Adipocyte (in vitro differentiated cells): ENCODE data around the gene GAB2.

Source experiments
- DNase-seq: peaks from one replicate; pipeline ENCODE4 v3.0.0-alpha.2; 2015; ENCODE audit warnings: low read depth
- H3K27me3 ChIP-seq: replicated peaks from 2 replicates; pipeline ENCODE4 v1.7.0; 2013; ENCODE audit warnings: mild to moderate bottlenecking, low read length, moderate library complexity; ENCODE audit not compliant: control insufficient read depth, insufficient read depth
- H3K36me3 ChIP-seq: 2 replicates; pipeline ENCODE4 v1.7.0; 2013; ENCODE audit warnings: low read length, mild to moderate bottlenecking, moderate library complexity; ENCODE audit not compliant: control insufficient read depth, insufficient read depth, severe bottlenecking
- H3K4me1 ChIP-seq: 2 replicates; pipeline ENCODE4 v1.7.0; 2013; ENCODE audit warnings: mild to moderate bottlenecking, low read length, moderate library complexity; ENCODE audit not compliant: control insufficient read depth, insufficient read depth
- H3K4me3 ChIP-seq: 2 replicates; pipeline ENCODE4 v1.7.0; 2013; ENCODE audit warnings: mild to moderate bottlenecking, low read length, moderate library complexity
- H3K9ac ChIP-seq: 2 replicates; pipeline ENCODE4 v1.7.0; 2013; ENCODE audit warnings: mild to moderate bottlenecking, low read length, moderate library complexity
- H3K9me3 ChIP-seq: 2 replicates; pipeline ENCODE4 v1.7.0; 2013; ENCODE audit warnings: mild to moderate bottlenecking, low read length, moderate library complexity; ENCODE audit not compliant: control insufficient read depth

Gene GAB2

GRCh38 chr11:78195917-78196560 lies 221.6 kb downstream of the GAB2 start:
- H3K9ac ChIP-seq, result no peak overlapping the region
- peaks cover 44% of the 10 kb centered on the region for H3K36me3 ChIP-seq
- DNase-seq, result no peak
- no peak overlapping the region for H3K4me3 ChIP-seq
- H3K27me3 ChIP-seq, result no peaks in the 10 kb centered on the region
- peaks cover 24% of the 10 kb centered on the region for H3K4me1 ChIP-seq
- no peaks in the 10 kb centered on the region for H3K9me3 ChIP-seq

- Histone ChIP-seq H3K27me3 (no peaks in the 10 kb centered on the region), H3K9ac (no peak overlapping the region), H3K36me3 (peaks cover 28% of the 10 kb centered on the region), H3K9me3 (no peaks in the 10 kb centered on the region), H3K4me1 (peaks cover 38% of the 10 kb centered on the region), H3K4me3 (no peak overlapping the region)
- no peak for DNase-seq
These were observed 223.1 kb downstream of the GAB2 start for GRCh38 chr11:78194490-78194889.

- DNase-seq, result no peak
- peaks cover 42% of the 10 kb centered on the region for H3K4me1 ChIP-seq
- H3K9me3 ChIP-seq, result no peaks in the 10 kb centered on the region
- H3K36me3 ChIP-seq, result peaks cover 21% of the 10 kb centered on the region
- no peak overlapping the region for H3K4me3 ChIP-seq
- H3K27me3 ChIP-seq, result no peaks in the 10 kb centered on the region
- H3K9ac ChIP-seq, result no peak overlapping the region
These were observed 223.8 kb downstream of the GAB2 start for GRCh38 chr11:78193806-78194205.

- DNase-seq, result peak; percentile 59
- Histone ChIP-seq H3K9ac (peak overlapping the region; percentile 28), H3K4me3 (no peak overlapping the region), H3K4me1 (peaks cover 42% of the 10 kb centered on the region), H3K36me3 (peaks cover 13% of the 10 kb centered on the region), H3K27me3 (no peaks in the 10 kb centered on the region), H3K9me3 (no peaks in the 10 kb centered on the region)
These were observed 224.7 kb downstream of the GAB2 start for GRCh38 chr11:78192911-78193351.

GRCh38 chr11:78192223-78192719 lies 225.3 kb downstream of the GAB2 start:
- Histone ChIP-seq H3K4me3 (peak overlapping the region; percentile 20), H3K9me3 (no peaks in the 10 kb centered on the region), H3K27me3 (no peaks in the 10 kb centered on the region), H3K4me1 (peaks cover 46% of the 10 kb centered on the region), H3K9ac (peak overlapping the region; percentile 18), H3K36me3 (peaks cover 6% of the 10 kb centered on the region)
- no peak for DNase-seq

GRCh38 chr11:78190871-78191538 lies 226.6 kb downstream of the GAB2 start:
- no peaks in the 10 kb centered on the region for H3K9me3 ChIP-seq
- DNase-seq, result no peak
- no peak overlapping the region for H3K9ac ChIP-seq
- H3K27me3 ChIP-seq, result no peaks in the 10 kb centered on the region
- H3K4me1 ChIP-seq, result peaks cover 58% of the 10 kb centered on the region
- H3K36me3 ChIP-seq, result peaks cover 5% of the 10 kb centered on the region
- peak overlapping the region; percentile 95 for H3K4me3 ChIP-seq

- Histone ChIP-seq H3K4me3 (peak overlapping the region; percentile 95), H3K9me3 (no peaks in the 10 kb centered on the region), H3K27me3 (no peaks in the 10 kb centered on the region), H3K9ac (peak overlapping the region; percentile 89), H3K4me1 (peaks cover 64% of the 10 kb centered on the region), H3K36me3 (peaks cover 5% of the 10 kb centered on the region)
- no peak for DNase-seq
These were observed 227.2 kb downstream of the GAB2 start for GRCh38 chr11:78190374-78190773.

- no peak for DNase-seq
- Histone ChIP-seq H3K9me3 (no peaks in the 10 kb centered on the region), H3K9ac (peak overlapping the region; percentile 89), H3K4me1 (peaks cover 69% of the 10 kb centered on the region), H3K36me3 (peaks cover 5% of the 10 kb centered on the region), H3K4me3 (peak overlapping the region; percentile 95), H3K27me3 (no peaks in the 10 kb centered on the region)
These were observed 227.8 kb downstream of the GAB2 start for GRCh38 chr11:78189851-78190250.

GRCh38 chr11:78189174-78189724 lies 228.4 kb downstream of the GAB2 start:
- DNase-seq, result no peak
- no peaks in the 10 kb centered on the region for H3K27me3 ChIP-seq

GRCh38 chr11:78188286-78189173 lies 229.1 kb downstream of the GAB2 start, which contains the start of the genes KCTD21 and USP35:
Gene KCTD21 (minus strand): TSS chr11:78188626. CDS start chr11:78174554, 14,072 bp downstream.
Gene USP35 (plus strand): TSS chr11:78188919. CDS start chr11:78196246, 7,327 bp downstream.
- Histone ChIP-seq H3K9me3 (no peaks in the 10 kb centered on the region), H3K27me3 (no peaks in the 10 kb centered on the region), H3K36me3 (no peaks in the 10 kb centered on the region), H3K9ac (peak within 1 kb of the TSS; percentile 89), H3K4me1 (peaks cover 65% of the 10 kb centered on the region), H3K4me3 (peak within 1 kb of the TSS; percentile 95)
- peak; percentile 99 for DNase-seq

More at GRCh38 chr11:78189174-78189724, 228.4 kb downstream of the GAB2 start:
- H3K4me1 ChIP-seq, result peaks cover 70% of the 10 kb centered on the region
- H3K9me3 ChIP-seq, result no peaks in the 10 kb centered on the region
- peak overlapping the region; percentile 95 for H3K4me3 ChIP-seq
- peak overlapping the region; percentile 89 for H3K9ac ChIP-seq
- H3K36me3 ChIP-seq, result peaks cover 5% of the 10 kb centered on the region
